ENCODE data around the gene ZNF474.

GRCh38 chr5:122118356-122118948 lies 10.9 kb upstream of the ZNF474 start:
- no peak for TF ChIP-seq CTCF (IDR thresholded peaks at IDR 0.05)
- TF ChIP-seq POLR2A (IDR thresholded peaks at IDR 0.05): no peak

All from ovary (tissue), 3 donors.